ENCODE measurements around the gene TOR1A.

DNA sequence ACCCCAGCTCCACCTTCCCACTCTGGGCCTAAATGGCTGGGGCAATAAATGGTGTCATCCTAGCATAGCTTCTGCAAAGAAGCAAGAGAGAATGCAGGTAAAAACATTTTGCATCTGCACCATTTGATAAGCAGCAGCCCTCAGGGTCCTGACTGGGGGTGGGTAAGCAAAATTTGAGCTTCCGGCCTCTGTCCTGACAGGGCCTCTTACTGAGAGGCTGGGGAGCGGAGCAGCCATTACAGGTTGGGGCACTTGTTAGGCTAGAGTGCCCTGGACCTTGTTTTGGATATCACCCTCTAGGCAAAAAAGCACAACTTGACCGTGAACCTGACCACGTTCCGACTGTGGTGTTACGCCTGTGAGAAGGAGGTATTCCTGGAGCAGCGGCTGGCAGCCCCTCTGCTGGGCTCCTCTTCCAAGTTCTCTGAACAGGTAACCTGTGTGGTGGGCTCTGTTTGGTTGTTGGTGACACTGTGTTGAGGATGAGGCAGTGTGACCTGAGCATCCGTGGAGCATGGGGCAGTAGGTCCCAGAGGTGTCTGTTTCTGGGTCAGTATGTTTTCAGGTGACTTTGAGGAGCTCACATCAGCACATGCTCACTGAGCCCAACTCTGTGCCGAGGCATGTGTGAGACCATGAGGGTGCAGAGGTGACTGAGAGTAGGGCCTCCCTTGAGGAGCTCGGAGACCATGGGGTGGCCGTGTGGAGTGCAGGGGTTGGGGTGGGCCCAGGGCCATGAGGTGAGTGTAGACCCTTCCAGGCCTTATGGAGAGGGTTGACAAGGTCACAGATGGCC lies 34.4 kb upstream of the TOR1A start:
- TF ChIP-seq, protein P1, sequence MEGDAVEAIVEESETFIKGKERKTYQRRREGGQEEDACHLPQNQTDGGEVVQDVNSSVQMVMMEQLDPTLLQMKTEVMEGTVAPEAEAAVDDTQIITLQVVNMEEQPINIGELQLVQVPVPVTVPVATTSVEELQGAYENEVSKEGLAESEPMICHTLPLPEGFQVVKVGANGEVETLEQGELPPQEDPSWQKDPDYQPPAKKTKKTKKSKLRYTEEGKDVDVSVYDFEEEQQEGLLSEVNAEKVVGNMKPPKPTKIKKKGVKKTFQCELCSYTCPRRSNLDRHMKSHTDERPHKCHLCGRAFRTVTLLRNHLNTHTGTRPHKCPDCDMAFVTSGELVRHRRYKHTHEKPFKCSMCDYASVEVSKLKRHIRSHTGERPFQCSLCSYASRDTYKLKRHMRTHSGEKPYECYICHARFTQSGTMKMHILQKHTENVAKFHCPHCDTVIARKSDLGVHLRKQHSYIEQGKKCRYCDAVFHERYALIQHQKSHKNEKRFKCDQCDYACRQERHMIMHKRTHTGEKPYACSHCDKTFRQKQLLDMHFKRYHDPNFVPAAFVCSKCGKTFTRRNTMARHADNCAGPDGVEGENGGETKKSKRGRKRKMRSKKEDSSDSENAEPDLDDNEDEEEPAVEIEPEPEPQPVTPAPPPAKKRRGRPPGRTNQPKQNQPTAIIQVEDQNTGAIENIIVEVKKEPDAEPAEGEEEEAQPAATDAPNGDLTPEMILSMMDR (IDR thresholded peaks at IDR 0.05): no peak
- no peak for TF ChIP-seq POLR2AphosphoS5 (IDR thresholded peaks at IDR 0.05; ENCODE audit: insufficient read depth in 1 of 2, low read depth in 1 of 2)

All from vagina (tissue), 2 donors.